GM18526 (cell line): ENCODE results near the gene MMD.
A peak's percentile ranks its signal among the peaks of the same experiment; 100 is the strongest.

ENCODE experiments used
- POLR2A ChIP-seq: IDR thresholded peaks from 3 replicates; pipeline ENCODE4 v1.6.1; 2011; ENCODE audit not compliant: insufficient read length; ENCODE audit errors: extremely low read depth

The MMD gene

DNA sequence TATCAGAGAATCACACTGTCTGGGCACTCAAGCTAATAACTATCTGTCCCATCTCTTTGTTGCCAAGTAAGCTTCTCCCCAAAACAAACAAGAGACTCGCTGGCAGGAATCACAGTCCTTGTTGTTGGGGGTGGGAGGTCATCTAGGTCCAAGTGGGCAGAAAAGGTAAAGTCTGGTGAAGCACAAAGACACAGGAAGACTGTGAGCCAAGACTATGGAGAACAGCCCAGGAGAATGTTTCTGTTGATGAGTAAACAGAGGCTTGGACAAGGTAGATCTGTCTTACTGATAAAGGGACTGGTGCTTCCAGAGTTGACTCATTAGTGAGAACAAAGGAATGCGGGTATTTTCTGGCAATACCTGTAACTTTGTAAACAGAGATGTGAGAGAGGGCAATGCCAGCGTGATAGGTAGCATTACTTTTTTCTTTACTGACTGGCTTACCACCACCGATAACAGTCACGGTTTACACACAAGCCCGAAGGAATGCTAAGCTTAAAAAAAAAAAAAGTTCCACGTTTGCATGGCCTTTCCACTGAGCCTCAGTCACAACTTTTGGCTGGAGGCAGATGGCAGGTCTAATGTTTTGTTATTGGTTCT lies 11.5 kb upstream of the MMD start:
- no peak for TF ChIP-seq POLR2A

DNA sequence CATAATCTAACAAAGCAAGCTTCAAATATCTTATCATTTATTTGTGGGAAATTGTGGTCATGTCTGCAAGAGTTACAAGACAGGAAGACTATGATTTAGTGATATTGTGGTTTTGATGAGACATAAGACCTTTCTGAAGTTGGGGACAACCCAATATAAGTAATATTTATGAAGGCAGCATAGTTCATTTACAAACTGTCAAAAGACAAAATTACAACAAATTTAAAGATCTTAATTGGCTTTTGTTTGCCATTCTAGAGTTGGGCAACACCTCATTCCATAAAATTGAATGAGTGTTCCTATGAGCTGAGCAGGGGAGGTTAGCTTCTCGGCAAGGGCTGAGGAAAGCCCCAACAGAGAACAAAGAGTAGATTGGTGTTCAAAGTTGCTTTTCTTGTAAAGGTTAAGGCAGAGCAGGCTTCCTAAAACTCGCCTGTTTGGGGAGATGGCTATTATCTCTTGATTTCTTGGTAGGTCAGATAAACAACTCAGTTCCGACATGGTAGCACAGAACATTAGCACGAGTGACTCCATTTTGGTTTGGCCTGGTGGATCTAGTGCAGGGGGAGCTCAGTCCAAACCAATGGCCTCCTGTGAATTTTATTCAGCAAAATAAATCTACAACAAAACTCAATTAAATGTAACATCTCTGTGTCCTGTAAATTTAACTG lies 10.9 kb upstream of the MMD start:
- TF ChIP-seq POLR2A, result no peak

DNA sequence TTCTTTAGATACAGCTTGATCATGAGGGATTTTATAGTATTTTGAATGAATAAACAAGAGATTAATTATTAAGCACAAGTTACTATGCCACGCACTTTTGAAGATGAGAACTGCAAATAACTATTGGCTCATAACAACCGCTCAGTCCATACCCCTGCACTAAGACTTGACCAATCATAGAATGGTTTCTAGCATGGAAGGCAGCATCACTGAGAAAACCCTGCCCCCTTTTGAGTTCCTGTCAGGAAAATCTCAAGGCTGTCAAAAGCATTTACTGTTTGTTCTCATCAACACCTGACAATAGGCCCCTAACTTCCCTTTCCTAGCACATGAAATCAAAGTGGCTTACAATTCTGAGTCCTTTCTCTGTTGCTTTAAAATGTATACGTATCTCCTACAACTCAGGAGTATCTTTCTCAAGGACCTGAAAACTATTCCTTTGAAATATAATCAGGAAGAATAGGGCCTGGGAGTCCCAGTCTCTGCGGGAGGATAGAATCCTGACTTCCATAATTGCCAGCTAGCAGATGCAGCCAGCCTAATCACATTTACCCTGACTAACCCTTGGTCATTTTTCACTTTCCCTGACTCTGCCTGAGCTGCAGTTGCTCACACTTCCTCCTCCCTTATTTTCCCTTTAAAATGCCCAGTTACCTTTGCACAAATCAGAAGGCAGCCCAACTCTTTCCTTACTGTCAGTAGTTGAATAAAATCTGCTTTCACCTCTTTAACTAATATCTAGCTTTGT lies 9.1 kb upstream of the MMD start:
- no peak for TF ChIP-seq POLR2A

DNA sequence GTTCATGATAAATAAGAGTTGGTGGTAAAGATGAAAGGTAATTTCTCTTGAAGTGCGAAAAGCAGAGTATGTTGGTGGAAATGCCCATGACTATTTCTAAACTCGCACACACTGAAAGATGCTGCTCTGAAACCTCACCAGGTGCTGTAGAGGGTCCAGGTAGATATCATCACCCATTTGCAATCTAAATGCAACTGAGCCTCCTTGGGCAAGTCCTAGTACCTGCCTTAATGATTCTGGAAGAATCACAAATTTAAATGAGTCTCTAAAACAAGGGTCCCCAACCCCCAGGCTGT lies 5.9 kb upstream of the MMD start:
- TF ChIP-seq POLR2A, result no peak

DNA sequence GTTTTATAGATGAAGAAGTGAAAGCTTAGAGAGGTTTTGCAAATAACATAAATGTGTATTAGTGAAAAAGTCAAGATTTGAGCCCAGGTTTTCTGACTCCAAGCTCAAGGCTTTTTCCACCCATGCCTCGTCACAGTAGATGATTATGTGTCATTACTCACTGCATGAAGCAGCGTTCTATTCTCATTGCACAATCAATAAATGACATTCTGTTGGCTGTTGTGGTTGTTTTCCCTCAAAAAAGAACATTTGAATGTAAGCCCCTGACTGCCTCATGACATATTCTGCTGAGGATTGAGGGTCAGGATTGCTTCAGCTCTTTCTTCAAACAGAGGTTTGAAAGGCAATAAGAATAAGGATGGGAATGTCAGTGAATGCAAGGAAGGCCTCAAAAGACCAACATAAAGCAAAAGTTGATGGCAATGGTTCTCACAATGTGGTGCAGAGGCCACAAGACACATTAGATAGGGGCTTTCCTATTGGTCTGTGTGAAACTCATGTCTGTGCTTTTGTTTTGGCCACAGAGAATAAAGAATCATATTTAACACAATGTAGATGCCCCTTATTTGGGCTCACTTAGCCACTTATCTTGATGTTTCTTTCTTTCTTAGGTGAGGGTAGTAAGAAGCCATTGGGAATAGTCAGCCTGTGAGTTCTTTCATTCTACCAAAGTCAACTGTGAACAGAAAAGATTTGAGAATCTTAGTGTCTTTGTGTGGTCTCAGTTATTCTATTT lies 5.4 kb upstream of the MMD start:
- no peak for TF ChIP-seq POLR2A

DNA sequence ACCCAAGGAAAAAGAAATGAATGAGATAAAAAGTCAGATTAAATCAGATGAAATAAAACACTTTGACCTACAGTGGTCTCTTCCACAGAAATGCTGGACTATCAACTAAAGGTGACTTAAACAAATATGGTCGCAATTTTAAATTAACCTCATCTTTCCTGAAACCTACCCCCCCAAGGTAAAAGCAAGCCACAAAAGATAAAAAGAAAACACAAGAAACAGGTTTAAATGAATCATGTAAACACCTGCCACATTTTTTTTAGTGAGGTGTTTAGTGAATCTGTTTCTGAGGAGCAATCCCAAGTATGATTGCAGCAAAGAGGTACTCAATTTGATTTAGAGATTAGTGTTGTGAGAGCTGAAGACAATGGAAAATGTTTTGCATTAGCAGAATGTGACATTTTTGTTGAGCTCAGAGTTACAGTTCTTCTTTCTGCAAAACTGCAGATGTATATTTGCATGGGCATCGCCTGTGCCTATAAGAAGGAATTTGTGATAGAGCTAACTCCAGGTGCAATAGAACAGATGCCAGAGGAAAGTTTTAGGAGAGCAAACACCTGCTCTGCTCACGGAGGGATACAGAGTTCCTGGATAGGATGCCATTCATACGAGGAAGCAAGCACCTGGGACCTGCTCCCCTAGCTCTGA lies 3.4 kb upstream of the MMD start:
- no peak for TF ChIP-seq POLR2A

DNA sequence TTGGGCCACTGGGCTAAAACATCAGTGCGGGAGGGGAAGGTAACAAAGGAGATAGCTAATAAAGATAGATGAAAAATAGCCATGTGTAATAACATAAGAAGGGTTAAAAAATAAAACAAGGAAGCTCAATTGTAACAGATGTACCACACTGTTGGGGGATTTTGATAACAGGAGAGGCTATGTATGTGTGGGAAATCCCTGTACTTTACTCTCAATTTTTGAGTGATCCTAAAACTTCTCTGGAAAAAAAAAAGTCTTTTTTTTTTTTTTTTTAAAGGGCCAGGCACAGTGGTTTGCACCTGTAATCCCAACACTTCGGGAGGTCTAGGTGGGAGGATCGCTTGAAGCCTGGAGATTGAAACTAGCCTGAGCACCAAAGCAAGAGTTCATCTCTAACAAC lies 1.9 kb upstream of the MMD start:
- TF ChIP-seq POLR2A, result no peak

DNA sequence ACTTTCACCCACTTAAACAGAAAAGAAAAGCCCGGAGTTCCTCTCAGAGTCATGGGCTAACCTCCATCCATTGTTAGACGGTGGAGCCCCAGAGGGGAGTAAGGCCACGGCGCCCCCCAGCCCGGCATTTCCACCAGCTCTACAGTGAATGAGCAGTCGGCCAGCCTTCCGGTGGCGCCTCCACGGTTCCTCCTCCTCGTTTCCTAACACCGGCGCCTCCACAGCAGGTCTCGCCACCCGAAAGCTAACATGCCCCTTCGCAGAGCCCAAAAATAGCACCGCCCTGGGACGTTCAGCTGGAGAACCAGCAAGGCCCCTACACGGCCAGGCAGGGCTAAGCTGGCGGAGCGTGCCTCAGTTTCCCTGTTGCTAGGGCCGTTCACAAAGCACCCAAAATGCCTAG lies 858 bp downstream of the MMD start:
- TF ChIP-seq POLR2A, result peak; percentile 24

DNA sequence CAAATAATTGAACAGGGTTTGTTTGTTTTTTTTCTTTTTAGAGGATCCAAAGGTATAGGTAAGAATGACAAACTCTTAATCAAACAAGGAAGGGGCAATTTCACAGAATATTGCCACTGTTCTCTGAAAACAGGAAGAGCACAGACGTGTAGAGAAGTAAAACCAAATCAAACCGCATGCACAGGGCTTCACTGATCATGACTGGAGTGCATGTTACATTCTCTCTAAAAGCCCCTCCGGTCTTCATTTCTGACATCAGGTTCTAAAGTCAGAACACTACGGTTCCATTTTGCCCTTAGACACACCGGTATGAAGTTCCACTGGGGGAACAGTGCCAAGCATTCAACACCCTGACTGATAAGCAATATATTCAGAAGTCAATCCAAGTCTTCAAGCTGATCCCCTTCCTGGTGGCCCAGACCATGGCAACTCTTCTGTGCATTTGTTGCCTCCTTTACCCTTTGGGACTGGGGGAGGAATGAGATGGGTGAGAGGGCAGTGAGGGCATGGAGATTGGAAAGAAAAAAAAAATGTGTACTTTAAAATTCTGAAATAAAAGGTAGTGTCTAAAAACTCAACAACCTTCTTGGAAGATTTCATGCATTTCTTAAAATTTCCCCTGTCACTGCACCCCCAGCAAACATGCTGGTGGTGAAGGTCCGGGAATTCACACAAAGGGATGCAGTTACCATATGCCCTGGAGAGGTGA lies 1.4 kb downstream of the MMD start:
- TF ChIP-seq POLR2A, result peak; percentile 15

DNA sequence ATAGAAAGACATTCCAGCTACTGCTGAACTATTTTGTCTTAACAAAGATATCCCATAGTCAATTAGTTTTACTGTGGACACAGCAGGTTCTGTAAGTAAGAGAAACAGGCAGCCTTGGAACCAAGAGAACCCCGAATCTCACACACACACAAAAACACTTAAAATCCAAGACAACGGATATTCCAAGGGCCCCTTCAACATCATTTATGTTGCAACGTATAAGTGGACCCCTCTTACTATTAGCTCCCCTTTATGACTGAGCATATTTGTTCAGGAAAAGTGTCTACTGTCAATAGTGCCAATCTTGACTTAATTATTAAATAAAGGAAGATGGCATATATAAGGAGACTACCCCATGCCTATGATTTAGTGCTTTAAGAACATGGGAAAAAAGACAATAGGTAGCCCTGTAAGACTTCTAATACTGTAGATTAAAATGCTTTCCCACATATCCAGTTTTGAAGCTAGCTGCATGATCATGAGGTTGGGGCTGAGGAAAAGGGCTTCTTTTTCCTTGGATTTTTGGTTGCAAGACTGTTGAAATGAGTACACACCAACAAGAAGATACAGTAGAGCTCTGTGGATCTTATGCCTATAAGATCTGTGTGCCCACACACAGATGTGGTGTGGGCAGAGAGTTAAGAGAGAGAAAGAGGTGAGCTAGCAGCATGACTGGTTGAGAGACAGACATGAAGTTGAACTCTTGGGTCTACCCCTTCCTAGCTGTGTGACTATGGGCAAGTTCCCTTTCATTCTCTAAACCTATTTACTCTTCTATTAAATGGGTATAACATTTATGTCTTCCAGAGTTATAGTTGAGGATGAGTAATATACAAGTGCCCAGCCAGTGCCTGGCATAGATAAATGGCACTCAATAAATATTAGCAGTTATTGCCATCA lies 3.0 kb downstream of the MMD start:
- no peak for TF ChIP-seq POLR2A

DNA sequence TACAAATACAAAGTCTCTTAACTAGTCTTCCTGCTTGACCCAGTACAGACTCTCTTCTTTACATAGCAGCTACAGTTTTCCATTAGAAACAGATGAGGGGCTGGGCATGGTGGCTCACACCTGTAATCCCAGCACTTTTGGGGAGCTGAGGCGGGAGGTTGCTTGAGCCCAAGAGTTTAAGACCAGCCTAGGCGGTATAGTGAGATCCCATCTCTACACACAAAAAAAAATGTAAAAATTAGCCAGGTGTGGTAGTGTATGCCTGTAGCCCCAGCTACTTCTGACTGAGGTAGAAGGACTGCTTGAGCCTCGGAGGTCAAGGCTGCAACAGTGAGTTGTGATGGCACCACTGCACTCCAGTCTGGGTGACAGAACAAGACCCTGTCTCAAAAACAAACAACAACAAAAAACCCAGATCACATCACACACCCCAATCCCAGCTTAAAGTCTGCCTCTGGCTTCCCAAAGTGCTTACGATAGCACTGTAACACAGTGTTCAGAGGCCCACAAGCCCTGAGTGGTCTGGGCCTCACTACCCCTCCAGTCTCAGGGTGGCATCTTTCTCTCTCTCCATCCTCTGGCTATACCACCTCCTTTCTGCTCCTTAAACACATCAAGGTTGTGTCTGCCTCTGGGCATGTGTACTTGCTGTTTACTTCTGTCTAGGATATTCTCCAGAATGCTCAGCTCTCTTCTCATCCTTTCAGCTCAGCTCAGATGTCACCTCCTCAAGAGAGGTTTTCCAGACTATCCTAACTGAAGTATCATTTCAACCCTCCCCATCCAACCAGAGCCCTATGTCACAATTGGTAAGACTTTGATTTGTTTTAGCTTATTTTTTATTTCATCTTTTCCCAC lies 4.0 kb downstream of the MMD start:
- no peak for TF ChIP-seq POLR2A

DNA sequence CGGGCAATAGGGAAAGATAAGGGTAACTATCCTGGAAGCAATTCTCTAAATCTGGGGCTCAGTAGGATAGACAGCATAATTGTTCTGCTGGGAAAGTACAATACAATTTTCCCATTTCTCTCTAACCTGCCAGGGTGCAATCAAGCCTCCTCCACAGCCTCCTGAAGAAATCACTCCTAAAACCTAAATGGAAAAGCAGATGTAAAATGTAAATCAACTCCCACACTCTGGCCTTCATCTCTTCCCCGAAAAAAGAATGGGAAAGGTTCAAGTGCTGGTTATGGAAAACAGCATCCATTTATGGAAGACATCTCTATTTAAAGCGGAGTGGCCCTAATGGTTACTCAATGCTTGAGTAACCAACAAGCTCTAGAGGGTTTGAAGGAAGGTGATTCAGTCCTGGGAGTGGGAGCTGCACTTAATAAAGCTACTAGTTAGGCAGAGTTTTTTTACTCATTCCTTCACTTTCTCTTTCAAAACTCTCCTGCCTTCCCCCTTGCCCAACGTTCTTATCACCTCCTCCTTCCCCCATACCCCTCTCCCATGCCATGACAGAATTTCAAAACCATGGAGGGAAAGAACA lies 5.1 kb downstream of the MMD start:
- no peak for TF ChIP-seq POLR2A

DNA sequence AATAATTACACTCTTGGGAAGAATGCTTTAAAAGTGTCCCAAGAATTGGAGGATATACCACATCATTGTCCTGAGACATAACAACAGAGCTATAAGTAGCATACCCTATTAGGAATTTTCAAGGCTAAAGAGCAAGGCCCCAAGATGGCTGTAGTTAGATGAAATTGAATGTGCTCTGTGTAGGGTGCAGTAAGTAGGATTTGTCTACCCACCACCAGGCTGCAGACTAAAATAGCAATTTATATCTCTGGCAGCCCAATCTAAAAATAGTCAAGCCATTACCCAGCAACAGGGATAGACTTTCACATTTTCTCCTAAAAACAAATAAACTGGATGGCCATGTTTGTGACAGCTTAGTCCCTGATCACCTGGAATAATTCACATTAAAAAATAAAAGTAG lies 5.6 kb downstream of the MMD start:
- TF ChIP-seq POLR2A, result no peak
